Effector CD8-positive, alpha-beta T cell (primary cell): ENCODE results near the gene RBMS3.
"Not testable (repeated sequence)": the region's sequence is repeated elsewhere in the genome, so short reads cannot be mapped to it uniquely, and the experiment has no call there.

ENCODE experiments used
- DNase-seq: peaks from one replicate; lab custom pipeline; 2025; lab: John Stamatoyannopoulos, UW

RBMS3 gene

DNA sequence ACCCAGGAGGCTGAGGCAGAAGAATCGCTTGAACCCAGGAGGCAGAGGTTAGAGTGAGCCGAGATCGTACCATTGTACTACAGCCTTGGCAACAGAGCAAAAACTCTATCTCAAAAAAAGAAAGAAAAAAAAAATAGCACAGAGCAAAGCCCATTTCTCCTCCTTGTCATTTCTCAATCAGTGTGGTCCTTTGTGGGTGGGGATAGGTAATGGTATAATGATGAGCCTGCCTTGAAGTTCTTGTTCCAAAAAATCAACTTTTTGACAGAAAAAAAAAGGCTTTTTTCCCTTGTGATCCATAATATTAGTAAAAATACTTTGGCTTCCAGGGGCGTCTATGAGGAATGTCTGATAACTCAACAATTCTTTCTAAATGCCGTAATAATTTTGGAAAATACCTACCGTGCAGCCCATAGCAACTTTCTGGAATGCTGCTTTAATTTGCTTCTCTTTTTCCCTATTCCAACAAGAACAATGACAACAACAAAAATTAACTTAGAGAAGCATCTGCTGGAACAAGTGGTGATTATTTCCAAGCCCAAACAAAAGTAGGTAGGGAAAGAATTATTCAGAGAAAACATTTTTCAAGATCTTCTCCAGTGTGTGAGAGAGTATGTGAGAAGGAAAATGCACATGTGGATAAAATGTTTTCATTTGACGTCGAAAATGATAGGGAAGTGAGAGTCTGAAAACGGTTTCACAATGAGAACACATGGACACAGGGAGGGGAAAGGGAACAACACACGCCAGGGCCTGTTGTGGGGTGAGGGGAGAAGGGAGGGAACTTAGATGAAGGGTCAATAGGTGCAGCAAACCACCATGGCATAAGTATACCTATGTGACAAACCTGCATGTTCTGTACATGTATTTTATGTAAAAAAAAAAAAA lies 337.8 kb downstream of the RBMS3 start:
- no peak for DNase-seq

DNA sequence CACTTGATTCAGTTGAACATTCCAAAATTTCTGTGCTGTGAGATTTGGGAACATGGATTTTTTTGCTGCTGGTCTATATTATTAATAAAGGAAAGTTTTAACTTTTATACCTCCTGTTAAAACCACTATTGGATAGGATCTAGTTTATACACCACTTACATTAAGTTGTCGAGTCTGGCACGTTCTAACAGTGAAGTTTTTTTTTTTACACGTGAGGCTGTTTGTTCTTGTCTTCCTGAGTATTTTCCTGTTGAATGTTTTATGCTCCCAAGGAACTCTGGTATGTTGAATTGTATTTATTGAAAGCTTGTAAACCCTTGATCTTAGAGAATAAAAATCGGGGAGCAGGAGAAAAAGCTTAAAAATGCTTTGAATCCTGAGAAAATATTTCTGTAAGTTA lies 338.8 kb downstream of the RBMS3 start:
- no peak for DNase-seq

DNA sequence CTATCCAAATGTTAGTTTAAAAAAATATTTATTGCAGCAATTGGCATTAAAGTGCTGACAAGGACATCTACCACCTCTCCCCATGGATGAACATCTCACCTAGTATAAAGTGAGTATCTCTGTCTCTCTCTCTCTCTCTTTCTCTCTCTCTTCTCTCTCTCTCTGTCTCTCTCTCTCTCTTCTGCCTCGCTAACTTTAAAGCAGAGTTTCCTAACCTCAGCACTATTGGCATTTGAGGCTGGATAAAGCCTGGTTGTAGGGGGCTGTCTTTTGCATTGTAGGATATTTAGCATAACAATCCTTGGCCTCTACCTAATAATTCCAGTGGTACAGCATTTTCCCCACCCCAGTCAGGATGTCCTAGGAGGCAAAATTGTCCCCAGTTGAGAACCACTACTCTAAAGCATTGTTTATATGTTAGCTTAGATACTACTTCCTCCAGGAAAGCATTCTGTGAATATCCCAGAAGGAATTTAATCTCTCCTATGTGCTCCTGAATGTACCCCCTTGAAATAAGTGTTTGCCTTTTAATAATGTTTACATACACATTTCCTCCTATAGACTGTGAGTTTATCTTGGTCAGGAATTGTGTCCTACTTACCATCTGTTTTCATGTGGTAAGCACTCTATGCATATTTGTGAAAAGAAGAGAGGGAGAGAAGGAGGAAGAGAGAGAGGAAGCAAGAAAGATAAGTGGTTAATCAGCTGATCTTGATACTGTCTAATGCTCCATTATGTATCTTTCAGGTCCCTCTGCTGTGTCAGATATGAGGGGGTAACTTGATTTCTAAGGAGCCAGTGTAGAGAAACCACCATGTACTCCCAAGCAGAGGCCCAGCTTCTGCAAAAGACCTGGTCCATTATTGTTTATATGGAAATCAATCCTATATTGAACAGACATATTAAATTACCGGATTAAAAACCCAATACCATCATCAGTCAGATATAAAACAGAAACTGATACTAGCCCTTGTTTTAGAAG lies 346.6 kb downstream of the RBMS3 start:
- no peak for DNase-seq

DNA sequence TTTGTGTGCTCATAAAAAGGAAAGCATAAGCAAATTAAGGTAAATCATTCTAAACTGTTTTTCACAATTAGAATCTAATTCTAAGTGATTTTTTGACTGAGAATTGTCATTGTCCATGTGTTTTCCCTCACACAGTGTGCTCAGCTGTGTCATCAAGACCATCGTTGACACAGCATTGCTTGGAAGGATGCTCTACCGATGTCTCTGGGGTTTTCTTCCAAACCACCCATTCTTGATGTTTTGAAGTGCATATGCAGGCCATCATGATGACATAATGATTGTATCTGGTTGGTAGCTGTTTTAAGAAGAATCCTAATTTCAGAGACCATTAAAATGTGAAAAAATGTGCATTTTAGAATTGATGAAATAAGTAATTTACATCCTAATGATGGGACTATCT lies 347.9 kb downstream of the RBMS3 start:
- no peak for DNase-seq

DNA sequence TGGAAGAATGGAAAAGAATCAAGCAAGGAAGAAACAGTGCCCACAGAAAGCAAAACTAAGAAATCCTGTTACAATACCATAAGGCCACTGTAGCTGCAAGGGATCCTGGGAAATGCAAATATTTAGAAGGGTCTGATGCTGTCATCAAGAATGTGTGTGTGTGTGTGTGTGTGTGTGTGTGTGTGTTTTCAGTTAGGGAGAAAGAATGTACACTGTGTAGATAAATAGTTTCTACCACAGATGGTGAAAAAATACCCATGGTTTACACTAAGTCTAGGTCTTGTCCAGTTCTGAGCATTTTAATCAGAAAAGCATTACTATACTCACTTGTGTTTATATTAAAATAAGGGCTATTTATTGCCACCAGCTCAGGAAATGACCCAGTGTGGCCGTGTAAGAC lies 355.0 kb downstream of the RBMS3 start:
- no peak for DNase-seq

DNA sequence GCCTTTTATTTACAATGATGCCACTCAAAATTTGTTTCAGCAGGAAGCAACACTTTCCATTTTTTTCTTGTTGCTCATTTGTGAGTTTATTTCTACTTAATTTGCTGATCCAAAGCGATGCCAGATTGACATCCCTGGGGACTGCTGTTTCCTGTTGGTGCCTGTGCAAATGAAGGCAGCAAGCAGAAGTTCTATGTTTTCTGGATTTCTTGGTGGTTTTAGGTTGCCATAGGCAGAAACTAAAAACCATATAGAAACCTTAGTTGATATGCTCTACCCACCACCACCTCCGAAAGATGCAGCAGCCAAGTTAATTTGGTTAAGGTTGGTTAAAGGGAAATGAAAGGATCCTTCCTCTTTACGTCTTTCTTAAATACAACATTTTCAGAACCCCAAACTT lies 356.2 kb downstream of the RBMS3 start:
- DNase-seq, result no peak

DNA sequence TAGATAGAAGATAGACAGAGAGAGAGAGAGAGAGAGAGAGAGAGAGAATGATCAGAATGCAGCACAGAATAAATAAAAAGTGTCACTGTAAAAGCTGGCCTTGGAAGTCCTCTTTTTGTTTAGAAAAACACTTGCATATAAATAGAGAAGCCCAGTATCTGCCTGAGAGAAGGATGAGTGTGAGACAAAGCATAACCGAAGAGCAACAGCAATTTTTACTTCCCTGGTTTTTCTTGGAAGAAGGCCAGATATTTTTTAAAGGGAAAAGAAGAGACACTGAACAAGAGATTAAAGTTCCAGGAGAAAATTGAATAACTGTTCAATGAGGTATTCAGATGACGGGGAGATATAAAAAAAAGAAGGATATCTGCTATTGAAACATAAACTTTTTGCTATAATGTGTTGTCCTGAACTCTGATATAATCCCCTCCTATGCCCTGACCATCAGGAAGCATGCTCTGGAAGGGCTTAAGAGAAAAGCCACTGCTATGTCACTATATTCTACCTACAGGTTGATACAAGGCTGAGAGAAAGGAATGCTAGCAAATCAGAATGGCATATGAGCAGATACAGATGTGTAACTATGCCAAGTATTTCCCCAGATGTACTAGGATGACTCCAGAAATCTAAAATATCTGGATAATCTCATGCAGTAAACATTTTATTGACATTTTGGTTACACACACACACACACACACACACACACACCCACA lies 358.9 kb downstream of the RBMS3 start:
- DNase-seq, result no peak

DNA sequence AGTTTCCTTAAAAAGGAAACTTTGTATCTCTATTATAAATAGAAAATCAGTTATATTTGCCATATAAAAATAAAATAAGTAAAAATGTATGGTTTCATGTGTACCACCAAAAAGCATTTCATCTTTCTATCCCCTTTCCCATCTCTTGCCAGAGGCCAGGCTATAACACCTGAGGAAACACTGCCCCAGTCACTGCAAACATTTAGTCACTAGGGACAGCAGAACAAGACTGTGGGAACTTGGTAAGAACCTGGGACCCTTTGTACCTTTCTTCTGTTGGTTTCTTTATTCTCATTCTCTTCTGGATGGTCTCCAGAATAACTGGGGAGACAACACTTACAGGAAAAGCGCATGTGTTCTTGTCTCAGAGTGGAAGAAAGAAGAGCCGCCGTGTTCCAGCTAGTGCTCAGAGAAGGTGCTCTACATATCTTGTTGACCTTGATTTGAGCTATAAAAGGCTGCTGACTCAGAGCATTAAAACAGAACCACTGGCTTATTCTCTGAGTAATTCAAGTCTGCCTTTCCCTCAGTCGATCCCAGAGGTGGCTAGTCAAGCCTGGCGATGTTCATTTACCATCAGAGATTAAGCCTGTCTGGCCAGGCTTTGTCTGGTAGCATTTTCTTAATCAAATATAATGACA lies 361.6 kb downstream of the RBMS3 start:
- DNase-seq, result no peak

DNA sequence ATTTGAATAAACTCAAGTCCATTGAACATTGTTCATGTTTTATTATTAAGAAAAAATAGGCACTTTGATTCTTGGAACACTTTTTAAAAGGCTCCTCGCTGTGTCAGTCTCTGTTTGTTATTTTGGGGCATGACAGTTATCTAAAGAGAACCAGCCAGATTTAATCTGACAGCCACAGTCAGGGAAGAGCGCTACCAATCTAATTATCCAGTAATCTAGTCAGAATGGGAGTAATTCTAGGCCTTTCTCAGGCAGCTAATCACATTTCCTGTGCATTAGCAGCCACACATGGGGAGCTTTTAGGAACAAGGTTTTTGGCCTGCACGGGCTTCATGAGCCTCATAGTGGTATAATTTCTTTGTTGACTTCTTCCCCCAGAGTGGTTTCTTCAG lies 362.2 kb downstream of the RBMS3 start:
- DNase-seq, result no peak

DNA sequence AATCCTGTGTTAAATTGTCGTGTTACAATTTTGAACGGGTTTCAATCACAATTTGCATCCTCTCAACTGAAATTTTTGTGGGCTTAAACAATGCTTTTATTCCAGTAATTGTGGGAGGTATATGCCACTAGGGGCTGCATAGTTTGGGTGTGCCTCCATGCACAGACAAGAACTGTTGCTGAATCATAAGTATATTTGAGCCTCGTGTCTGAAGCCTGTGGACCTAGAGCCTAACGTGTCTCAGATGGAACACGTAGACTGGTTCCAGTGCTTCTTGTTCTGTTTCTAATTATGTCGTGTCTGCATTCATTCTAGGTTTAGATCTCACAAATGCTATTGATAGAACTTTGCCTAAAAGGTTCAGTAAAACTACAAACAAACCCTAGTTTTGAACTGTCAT lies 363.4 kb downstream of the RBMS3 start:
- no peak for DNase-seq

DNA sequence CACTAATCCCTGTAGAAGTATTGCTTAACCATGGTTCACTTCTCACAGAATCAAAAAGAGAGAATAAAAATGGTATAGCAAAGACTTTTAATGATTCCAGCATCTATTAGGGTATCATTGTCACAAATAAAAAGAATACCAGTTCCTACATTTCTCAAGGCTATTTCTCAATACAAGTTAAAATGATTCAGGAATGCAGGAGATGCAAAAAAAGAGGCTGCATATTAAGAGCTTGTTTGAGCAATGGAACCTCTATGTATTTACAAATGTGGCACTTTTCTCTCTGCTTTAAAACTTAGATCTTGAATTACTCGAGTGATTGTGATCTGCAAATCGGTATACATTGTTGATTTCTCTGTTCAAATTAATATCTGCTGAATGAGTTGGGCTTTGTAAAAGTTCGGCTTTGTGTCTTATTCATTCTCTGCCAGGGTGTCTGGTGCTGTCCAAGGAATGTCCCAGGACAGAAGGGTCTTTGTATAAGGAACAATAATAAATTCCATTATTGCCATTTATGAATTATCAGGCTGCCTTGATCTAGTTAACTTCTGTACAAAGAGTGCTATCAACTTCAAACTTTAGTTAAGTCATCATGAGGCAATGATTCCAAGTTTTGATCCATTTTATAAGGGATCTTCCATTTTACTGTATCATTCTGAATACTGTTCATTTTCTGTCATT lies 364.2 kb downstream of the RBMS3 start:
- DNase-seq, result no peak

DNA sequence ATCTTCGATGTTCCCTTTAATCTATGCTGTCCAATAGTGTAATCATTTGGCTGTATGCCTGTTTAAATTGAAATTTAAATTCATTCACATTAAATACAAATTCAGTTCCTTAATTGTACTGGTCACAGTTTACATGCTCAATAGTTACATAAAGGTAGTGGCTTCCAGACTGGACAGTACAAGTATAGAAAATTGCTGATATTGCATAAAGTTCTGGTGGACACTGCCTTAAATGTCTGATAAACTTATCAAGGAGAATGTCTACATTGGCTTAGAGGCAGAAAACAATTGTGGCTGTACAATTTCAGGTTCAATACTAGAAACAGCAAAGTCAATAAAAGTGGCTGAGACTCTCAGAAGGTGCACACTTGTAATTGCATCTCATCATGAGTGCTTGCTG lies 365.2 kb downstream of the RBMS3 start:
- DNase-seq, result no peak

DNA sequence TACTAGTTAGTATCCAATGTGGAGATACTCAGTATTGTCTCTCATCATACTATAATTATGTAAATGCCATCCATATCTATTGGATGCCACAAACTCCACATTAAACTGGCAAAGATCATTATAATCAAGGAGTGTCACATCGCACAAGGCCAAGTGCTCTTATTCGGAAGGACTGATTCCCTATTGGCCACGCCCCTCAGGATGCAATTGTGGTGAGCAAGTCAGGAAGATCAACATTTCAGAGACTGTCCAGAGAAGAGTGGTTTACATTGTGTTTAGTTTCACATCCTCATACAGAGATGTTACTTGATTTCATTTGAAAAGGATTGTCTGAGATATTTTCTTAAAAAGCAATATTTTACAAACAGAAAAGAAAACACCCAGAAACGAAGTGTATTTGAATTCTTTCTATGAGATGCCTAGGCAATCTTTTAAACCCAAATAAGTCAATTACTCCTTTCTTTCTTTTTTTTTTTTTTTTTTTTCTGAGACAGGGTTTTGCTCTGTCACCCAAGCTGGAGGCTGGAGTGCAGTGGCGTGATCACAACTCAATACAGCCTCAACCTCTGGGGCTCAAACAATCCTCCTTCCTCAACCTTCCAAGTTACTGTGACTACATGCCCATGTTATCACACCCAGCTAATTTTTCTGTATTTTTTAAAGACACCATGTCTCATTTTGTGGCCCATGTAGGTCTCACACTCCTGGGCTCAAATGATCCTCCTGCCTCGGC lies 369.1 kb downstream of the RBMS3 start:
- no peak for DNase-seq

DNA sequence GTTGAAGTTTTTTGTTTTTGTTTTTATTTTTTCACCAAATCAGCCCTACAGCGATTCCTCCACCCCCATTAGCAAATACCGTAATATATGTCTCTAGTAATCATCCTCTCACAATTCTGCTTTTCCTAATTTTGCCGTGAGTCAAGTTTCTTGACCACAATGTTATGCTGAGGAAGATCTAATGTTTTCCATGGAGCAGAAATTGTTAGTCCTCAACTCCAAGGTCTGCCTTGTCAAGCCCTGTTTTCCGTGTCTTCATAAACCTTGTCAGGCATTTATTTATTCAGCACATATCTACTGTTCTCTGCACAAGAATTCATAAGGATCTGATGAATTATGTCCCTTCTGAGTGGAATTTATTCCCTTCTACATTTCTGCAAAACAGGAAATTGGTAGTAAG lies 372.8 kb downstream of the RBMS3 start:
- no peak for DNase-seq

DNA sequence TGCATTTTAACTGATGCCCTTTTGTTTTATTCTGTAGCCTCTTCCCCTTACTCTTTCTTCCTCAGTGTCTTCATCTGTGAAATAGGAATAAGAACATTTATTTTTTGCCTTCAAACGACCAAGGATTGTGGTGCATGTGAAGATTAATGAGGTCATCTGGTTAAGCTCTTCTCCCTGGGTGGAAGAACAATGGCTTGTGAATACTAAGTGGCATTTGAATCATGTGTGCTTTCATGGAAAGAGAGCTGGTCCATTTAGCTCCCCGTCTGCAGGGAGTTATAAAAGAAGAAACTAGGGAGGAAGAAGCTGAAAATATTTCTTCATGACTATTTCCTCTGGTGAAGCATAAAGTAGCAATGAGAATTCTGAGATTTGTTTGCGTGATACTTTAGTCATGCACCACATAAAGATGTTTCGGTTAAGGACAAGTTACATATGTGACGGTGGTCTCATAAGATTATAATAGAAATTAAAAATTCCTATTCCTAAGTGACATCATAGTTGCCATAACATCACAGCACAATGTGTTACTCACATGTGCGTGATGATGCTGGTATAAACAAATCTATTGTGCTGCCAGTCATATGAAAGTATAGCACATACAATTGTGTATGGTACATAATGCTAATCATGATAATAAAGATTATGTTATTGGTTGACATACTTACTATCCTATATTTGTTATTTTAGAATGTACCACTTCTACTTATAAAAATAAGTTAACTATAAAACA lies 374.3 kb downstream of the RBMS3 start:
- DNase-seq, result no peak

DNA sequence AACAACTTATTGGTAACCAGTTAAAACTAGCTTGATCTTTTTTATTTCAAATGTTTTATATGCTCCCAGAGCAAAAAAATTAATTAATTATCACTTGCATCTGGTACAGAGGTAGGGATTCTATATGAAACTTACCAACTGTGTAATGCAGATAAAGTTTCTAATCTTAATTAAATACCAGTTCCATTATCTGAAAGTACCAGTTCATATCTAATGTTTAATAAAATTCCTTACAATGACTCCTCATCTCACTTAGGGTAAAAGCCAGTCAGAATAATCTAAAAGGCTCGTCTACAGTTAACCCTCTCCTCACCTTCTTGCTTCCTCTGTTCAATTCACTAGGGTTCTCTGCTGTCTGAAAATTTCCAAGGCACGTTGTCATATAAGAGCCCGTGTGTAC lies 384.8 kb downstream of the RBMS3 start:
- DNase-seq, result no peak

DNA sequence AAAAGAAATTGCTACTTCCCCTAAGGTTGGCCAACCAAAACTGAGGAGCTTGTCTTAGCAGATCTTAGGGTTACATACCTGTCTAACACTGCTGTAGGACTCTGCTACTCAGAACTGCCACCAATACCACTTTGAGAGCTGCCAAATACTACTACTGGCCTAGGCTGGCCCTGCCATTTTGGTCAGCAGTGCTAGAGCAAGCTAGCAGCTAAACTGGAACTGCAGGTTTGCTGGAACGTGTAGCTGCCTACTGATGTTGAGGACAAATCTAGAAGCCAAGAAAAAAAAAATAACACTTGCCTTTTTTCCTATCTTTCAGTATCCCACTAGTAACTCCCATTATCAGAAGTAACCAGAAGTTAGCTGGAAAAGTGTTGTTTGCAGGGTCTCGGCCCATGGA lies 387.4 kb downstream of the RBMS3 start:
- no peak for DNase-seq

DNA sequence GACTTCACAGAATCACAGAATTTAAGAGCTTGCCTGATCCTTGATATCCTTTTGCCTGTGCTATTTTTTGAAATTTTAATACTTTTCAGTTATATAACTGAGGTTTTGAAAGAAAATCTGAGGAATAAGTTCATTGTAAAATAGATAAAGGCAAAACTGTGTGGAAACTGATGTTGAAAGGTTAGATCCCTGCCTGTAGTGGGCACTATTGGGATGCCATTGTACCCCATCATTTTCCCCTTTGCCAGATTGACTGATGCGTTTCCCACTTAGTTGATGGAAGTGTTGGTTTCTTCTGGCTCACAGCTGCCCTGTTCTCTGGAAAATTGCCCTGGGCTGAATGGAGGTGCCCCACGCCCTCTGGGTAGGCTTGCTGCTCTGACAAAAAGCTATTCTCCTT lies 387.9 kb downstream of the RBMS3 start:
- DNase-seq, result no peak

DNA sequence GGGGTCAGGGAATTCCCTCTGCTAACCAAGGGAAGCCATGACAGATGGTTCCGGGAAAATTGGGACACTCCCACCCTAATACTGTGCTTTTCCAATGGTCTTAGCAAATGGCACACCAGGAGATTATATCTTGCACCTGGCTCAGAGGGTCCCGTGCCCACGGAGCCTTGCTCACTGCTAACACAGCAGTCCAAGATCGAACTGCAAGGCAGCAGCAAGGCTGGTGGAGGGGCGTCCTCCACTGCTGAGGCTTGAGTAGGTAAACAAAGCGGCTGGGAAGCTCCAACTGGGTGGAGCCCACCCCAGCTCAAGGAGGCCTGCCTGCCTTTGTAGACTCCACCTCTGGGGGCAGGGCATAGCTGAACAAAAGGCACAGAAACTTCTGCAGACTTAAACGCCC lies 389.6 kb downstream of the RBMS3 start:
- DNase-seq, result not testable (repeated sequence)

DNA sequence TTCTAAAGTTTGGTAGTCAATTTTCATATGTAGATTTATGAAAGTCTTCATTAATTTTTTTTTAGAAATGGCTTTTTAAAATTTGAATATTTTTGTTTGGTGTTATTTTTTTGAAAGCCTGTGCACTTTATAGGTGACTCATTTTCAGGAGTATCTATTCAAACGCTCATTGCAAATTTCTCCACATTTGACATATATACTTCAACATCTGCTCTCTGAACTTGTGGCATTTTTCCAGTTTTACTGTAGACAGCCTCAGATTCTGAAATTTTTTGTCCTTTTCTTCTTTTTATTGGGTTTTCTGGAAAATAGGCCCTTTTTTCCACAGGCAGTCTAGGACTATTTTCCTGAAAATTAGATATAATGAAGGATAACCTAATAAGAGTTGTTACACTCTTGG lies 396.6 kb downstream of the RBMS3 start:
- no peak for DNase-seq
